Measurements from ENCODE around the gene OTUB2.

OTUB2 gene

DNA sequence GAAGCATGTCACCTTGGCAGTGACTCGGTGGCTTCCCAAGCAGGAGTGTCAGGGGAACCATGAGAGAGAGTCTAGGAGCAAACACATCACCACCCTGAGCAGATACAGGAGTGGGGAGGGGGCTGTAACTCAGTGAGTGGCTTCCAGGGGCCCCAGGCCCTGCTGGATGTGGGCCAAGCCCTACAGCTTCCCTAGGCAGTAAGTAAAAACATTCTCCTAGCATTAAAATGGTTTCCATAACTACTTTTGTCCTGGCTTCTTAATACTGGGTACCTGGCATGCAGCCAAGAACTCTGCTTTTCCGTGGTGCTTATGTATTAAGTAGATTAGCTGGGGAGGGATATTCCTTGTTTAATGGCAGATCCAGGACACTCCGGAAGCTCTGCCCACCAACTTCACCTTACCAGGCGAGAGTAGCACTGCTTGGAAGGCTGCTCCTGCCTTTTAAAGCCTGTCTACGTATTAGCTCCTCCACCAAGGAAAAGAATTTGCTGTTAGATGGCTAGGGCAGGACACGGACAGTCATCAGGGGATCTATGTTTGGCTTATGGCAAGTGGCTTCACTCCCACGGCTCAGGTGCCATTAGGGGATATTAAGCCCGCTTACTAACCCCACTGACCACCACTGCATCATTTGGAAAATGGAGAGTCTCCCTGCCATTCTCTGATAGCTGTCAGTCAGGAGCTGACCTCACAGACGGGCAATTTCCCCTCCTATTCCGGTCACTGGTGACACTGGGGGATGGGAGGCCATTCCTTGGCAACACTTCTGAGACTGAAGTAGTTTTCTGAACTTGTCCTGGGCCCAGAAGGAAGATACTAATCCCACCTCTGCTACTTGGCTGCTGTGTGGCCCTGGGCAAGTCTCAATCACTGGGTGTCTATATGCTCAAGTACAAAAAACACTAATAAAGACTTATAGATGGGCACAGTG lies 22.8 kb downstream of the OTUB2 start:
- Histone ChIP-seq H3K9me2 (replicated peaks; ENCODE audit: insufficient read depth, low read length) (no peaks in the 10 kb centered on the region), H4K20me1 (ENCODE audit: insufficient read depth, low read length) (no peaks in the 10 kb centered on the region), H3K4me1 (ENCODE audit: low read length) (peaks cover 15% of the 10 kb centered on the region), H3K36me3 (replicated peaks; ENCODE audit: insufficient read depth, low read length) (no peaks in the 10 kb centered on the region), H2AFZ (ENCODE audit: low read length) (no peak overlapping the region), H3K9me3 (replicated peaks; ENCODE audit: insufficient read depth, low read length) (no peaks in the 10 kb centered on the region), H3K27me3 (replicated peaks; ENCODE audit: insufficient read depth, low read length) (no peaks in the 10 kb centered on the region), H3K79me2 (ENCODE audit: low read length) (no peaks in the 10 kb centered on the region), H3K4me3 (ENCODE audit: low read length) (no peak overlapping the region), H3K27ac (ENCODE audit: low read length) (no peak overlapping the region), H3K9ac (ENCODE audit: low read length) (no peak overlapping the region), H3K4me2 (ENCODE audit: low read depth, low read length) (no peak overlapping the region), H3F3A (ENCODE audit: insufficient read depth, low read length) (peaks cover 4% of the 10 kb centered on the region; the same call in 1 of the 2 replicates)
- TF ChIP-seq EZH2 (optimal IDR thresholded peaks at IDR 0.05; ENCODE audit: low read depth, low read length) (no peak), EZH2phosphoT487 (IDR thresholded peaks at IDR 0.05; ENCODE audit: low read length) (no peak)
- TF ChIP-seq, protein P1, sequence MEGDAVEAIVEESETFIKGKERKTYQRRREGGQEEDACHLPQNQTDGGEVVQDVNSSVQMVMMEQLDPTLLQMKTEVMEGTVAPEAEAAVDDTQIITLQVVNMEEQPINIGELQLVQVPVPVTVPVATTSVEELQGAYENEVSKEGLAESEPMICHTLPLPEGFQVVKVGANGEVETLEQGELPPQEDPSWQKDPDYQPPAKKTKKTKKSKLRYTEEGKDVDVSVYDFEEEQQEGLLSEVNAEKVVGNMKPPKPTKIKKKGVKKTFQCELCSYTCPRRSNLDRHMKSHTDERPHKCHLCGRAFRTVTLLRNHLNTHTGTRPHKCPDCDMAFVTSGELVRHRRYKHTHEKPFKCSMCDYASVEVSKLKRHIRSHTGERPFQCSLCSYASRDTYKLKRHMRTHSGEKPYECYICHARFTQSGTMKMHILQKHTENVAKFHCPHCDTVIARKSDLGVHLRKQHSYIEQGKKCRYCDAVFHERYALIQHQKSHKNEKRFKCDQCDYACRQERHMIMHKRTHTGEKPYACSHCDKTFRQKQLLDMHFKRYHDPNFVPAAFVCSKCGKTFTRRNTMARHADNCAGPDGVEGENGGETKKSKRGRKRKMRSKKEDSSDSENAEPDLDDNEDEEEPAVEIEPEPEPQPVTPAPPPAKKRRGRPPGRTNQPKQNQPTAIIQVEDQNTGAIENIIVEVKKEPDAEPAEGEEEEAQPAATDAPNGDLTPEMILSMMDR (IDR thresholded peaks at IDR 0.05; ENCODE audit: low read length): no peak
- DNase-seq: no peak

DNA sequence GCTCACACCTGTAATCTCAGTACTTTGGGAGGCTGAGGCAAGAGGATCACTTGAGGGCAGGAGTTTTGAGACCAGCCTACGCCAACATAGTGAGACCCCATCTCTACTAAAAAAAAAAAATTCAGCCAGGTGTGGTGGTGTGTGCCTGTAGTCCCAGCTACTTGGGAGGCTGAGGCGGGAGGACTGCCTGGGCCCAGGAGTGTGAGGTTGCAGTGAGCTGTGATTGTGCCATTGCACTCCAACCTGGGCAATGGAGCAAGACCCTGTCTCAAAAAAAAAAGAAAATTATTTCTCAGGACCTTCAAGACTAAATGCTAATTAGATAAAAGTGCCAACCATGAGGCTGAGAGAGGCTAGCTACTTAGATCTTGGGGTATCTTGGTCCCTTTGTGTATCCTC lies 23.5 kb downstream of the OTUB2 start:
- Histone ChIP-seq H2AFZ (ENCODE audit: low read length) (no peak overlapping the region), H3K4me3 (ENCODE audit: low read length) (no peak overlapping the region), H3K27ac (ENCODE audit: low read length) (no peak overlapping the region), H3K4me2 (ENCODE audit: low read depth, low read length) (no peak overlapping the region), H3F3A (ENCODE audit: insufficient read depth, low read length) (peaks cover 4% of the 10 kb centered on the region; the same call in 1 of the 2 replicates), H4K20me1 (ENCODE audit: insufficient read depth, low read length) (no peaks in the 10 kb centered on the region), H3K9ac (ENCODE audit: low read length) (no peak overlapping the region), H3K9me3 (replicated peaks; ENCODE audit: insufficient read depth, low read length) (no peaks in the 10 kb centered on the region), H3K36me3 (replicated peaks; ENCODE audit: insufficient read depth, low read length) (no peaks in the 10 kb centered on the region), H3K9me2 (replicated peaks; ENCODE audit: insufficient read depth, low read length) (no peaks in the 10 kb centered on the region), H3K79me2 (ENCODE audit: low read length) (no peaks in the 10 kb centered on the region), H3K27me3 (replicated peaks; ENCODE audit: insufficient read depth, low read length) (no peaks in the 10 kb centered on the region), H3K4me1 (ENCODE audit: low read length) (peaks cover 15% of the 10 kb centered on the region)
- DNase-seq: no peak
- TF ChIP-seq, protein P1 (IDR thresholded peaks at IDR 0.05; ENCODE audit: low read length): no peak
- TF ChIP-seq EZH2 (optimal IDR thresholded peaks at IDR 0.05; ENCODE audit: low read depth, low read length) (no peak), EZH2phosphoT487 (IDR thresholded peaks at IDR 0.05; ENCODE audit: low read length) (no peak)

DNA sequence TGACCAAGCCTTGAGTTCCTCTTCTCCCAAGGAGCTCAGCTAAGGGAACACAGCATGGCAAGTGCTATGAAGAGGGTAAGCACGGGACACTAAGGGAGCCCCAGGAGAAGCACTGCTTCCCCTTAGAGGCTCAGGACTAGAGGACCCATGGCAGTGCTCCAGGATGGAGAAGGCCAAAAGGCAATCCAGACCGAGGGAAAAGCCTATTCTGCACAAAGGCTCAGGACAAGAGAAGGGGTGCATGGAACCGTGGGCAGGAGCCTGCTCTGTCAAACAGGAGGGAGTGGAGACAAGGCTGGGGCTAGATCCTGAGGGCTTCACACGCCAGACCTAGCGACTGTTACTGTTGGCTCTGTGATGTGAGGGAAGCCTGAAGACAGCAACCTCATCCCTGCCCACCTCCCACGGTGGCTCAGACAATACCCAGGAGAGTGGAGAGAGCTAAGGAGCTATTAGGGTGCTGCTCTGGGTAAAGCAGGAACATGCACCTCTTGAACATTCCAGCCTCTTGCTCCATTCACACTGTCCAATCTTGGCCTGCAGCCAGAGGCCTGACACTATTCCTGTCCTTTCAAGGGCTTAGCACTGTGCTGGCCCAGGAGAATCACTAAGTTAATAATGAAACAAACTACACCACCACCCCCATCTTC lies 24.2 kb downstream of the OTUB2 start:
- Histone ChIP-seq H3K9me3 (replicated peaks; ENCODE audit: insufficient read depth, low read length) (no peaks in the 10 kb centered on the region), H3F3A (ENCODE audit: insufficient read depth, low read length) (peaks cover 4% of the 10 kb centered on the region; the same call in 1 of the 2 replicates), H3K27me3 (replicated peaks; ENCODE audit: insufficient read depth, low read length) (no peaks in the 10 kb centered on the region), H4K20me1 (ENCODE audit: insufficient read depth, low read length) (no peaks in the 10 kb centered on the region), H2AFZ (ENCODE audit: low read length) (no peak overlapping the region), H3K36me3 (replicated peaks; ENCODE audit: insufficient read depth, low read length) (no peaks in the 10 kb centered on the region), H3K9ac (ENCODE audit: low read length) (no peak overlapping the region), H3K27ac (ENCODE audit: low read length) (no peak overlapping the region), H3K4me3 (ENCODE audit: low read length) (no peak overlapping the region), H3K9me2 (replicated peaks; ENCODE audit: insufficient read depth, low read length) (no peaks in the 10 kb centered on the region), H3K4me2 (ENCODE audit: low read depth, low read length) (no peak overlapping the region), H3K79me2 (ENCODE audit: low read length) (no peaks in the 10 kb centered on the region), H3K4me1 (ENCODE audit: low read length) (peaks cover 15% of the 10 kb centered on the region)
- DNase-seq: no peak
- TF ChIP-seq, protein P1 (IDR thresholded peaks at IDR 0.05; ENCODE audit: low read length): no peak
- no peak for TF ChIP-seq EZH2phosphoT487 (IDR thresholded peaks at IDR 0.05; ENCODE audit: low read length)
- no peak for TF ChIP-seq EZH2 (optimal IDR thresholded peaks at IDR 0.05; ENCODE audit: low read depth, low read length)

Data from MM.1S (cell line).